HuH-7.5 (cell line): ENCODE measurements around the gene NRIP1.

ENCODE experiments used
- DNase-seq: peaks from one replicate; pipeline ENCODE4 v3.0.0; 2011; ENCODE audit warnings: low spot score

NRIP1 gene

DNA sequence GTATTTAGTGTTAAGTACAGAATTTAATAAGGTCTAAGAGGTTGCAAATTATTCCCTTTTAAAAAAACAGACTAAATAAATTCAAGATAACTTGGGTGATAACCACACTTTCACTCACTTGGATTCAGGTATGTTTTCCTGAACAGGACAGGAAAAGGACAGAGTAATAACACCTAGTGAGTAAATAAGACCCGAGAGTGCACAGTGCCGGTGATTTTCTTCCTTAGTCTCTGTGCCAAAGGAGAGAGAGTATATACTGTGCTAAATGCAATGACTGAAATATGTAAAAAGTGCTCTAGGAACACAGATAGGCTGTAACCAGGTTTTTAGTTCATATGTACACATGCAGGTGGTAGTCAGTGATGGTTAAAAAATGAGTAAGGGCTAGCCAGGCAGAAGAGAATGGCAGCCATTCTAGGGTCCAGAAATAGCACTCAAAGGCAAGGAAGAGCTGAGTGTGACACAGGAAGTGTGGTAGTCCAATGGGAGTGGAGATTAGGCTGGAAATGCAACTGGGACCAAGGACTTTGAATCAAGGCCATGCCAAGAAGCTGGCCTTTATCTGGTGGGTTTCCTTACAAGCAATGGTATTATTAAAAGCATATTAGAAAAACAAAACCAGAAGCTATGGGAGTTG is 58.1 kb downstream of the NRIP1 start:
- DNase-seq: no peak

DNA sequence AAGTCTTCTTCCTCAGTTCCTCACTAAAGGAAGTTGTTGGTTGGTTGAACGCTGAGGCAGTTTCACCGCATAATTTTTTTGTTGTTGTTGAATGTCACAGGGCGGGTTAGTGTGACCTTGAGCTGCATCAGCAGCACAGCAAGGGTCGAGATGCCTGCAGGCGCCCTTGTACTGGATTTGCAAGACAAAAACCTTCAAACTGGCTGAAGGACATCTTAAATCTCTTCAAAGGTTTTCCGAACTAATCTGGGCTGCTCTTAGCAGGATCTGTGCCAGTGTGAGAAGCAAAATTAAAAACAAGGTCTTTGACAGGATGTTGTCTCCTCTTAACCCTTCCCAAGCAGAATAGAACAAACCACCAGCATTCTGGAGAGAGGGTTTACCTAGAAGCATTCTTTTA is 59.4 kb downstream of the NRIP1 start:
- no peak for DNase-seq

DNA sequence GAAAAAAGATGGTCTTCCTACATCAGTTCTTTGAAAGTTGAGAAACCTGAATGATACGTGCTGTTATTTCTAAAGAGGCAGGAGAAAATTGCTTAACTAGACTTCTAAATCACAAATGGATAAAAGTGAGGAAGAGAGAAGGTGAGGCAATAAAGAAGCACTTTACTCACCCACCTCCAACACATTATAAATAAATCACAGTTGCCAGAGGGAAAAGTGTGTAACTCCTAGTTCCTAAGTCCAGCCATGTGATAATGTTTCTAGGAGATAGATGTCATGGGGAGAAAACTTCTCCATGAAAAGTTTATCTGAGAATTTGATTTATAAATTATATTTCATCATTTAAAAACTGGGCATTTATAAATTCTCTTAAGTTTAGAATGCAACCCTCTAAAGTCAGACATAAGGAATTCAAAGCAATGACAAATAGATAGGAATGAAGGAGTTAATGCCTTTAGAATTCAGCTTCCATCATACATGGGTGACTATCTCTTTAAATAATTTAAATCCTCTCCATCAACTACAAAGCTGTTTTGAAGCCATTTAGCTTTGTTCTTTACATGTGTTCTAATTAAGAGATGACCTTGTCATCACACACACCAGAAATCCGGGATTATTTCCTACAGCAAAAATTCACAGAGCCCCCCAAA is 60.0 kb downstream of the NRIP1 start:
- DNase-seq: no peak

DNA sequence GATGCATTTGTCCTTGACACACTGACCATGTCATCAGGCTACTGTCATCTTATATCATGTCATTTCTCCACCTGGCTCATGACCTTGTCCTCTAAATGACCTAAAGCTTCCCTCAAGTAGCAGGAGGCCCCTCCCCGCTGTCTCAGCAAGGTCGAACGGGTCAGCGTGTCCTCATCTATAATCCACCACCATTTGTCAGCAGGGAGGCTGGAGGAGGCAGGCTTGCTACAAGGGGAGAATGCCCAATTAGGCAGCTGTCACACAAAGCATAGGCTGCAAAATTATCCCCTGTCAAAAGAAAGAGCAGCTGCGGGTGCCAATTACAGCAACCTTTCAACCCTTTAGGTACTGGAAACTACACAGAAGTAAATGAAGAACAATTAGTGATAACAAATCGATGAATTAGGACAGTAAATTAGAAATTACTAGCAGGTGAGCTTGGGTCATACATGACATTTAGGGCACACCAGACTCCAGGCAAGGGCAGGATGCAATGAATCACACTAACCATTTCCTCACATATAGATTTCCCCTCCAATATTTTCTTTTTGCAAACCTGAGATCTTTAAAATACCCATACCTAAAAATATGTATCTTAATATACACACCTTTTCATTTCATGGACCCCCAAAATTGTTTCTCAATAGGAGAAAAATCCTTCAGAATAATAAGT is 61.2 kb downstream of the NRIP1 start:
- no peak for DNase-seq

DNA sequence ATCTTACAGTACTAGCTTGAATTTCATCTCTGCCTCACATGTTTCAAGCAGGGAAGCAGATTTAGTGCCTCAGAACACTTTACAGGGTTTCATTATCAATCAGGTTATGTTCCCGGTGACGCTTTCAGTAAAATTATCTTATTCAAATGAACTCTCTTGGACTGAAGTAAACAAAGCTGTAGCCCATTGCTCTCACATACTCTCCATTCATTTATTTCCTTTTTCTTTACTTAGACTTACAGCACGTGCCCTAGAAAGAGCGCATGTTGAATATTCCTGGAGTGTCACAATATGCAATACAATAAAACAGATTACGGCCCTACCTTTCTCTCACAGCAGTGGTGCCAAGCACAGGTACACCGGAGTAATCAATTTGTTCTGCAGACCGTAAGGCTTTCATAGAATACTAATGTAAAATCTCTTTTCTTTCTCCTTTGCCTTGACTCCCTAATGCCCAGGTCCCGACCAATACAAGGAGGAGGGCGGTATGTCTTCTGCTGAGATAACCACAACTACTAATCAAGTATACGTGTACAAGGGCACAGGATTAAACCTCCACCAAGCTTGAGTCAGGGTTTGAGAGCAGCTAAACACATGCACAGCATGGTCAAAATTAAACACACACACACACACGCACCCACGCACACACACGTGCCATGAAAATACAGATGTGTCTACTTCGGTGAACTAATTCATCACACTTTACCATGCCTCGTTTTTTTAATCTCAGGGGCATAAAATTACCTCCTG is 62.8 kb downstream of the NRIP1 start:
- no peak for DNase-seq

DNA sequence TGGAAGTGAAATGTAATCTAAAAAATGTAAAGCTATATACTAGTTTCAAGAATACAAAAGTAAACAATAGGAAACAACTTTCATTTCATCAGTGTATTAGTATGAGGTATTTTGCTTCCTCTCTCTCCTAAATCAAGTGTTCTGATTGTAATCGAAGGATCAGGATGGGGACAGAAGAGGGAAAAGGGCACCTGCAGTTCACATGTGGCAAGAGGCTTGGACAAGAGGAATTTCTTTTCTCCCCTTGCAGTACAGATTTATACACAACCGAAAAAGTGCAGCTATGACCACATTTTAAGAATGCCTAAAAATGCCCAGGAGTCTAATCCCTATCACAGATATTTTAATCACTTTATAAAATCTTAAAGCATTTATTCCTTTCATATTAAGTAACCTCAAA is 63.7 kb downstream of the NRIP1 start:
- no peak for DNase-seq

DNA sequence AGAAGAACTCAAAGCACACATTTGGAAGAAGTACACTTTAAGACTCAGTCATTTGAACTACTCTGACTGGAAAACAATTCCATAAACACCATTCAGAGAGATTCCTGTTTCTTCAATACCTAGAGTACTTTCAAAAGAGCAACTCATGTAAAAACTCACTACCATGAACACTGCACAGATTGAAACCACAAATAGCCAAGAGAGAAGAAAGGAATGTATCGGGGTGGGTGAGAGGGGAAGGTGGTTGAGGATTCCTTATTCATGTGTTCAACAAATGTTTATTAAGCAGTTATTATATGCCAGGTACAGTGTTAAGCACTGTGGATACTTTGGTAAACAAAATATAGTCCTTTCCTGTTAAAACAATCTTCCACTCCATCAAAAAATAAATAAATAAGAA is 64.7 kb downstream of the NRIP1 start:
- DNase-seq: no peak

DNA sequence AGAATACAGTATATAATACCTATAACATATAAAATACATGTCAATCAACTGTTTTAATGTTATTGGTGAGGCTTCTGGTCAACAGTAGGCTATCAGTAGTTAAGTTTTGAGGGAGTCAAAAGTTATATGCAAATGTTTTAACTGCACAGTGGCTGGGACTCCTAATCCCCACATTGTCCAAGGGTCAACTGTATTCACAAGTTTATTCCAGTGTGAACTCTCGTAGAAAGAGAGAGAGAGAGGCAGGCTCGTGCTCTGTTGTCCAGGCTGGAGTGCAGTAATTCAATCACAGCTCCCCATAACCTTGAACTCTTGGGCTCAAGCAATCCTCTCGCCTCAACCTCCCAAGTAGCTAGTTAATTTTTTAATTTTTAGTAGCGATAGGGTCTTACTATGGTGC is 66.0 kb downstream of the NRIP1 start:
- no peak for DNase-seq

DNA sequence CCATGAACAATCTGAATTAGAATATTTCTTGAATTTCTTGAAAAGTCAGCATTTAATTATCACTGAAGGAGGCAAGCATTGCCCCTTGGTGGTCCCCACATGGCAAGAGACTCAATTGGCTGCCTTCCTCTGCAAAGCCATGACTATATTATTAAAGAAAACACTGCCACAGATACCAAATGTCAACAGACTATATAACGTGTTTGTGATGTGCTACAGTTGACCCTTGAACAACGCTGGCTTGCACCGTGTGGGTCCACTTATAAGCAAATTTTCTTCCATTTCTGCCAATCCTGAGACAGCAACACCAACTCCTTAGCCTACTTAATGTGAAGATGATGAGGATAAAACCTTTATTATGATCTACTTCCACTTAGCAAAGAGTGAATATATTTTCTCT is 66.5 kb downstream of the NRIP1 start:
- DNase-seq: no peak

DNA sequence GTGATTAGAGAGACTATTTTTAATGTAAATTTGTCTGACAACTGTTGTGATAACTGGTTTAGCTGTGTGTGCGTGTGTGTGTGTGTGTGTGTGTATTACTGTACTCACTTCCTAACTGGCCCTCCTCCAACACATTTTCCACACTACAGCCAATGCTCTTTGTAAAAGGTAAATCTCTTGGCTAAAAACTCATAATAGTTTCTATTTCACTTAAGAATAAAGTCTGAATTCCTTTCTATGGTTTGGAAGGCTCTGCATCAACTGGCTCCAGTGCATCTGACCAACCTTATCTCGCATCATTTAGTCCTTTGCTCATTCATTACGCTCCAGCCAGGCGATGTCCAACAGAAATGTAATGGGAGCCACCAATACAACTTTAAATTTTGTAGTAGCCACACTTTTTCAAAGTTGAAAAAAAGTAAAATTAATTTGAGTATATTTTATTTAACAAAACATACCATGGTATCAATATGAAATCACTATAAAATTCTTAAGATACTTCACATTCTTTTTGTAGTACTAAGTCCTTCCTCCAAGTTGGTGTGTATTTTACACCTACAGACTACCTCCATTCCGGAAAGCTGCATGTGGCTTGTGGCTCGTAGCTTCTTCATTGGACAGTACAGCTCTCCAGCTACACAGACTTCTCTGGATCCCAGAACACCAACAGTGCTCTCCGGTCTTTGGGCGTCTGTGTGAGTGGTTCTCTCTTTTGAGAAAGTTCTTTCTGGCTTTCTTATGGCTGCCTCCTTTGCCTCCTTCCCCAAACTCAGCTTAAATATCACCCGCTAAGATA is 68.9 kb downstream of the NRIP1 start:
- DNase-seq: no peak

DNA sequence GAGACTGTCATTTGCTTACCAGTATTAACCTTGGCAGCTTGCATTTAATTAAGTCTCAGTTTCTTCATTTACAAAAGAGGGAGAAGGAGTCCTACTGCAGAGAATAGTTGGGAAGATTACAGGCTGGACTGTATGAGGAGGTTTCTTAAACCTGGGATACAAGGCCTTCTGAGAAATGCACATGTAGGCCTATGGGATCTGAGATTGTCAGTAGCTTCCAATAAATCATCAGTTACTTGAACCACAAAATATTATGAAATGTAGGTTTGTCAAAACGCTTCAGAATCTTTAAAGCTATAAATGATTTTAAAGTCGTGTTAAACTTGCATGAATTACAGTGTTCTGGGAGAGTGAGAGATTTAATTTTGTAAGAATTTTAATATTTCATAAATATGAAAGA is 69.6 kb downstream of the NRIP1 start:
- DNase-seq: no peak

DNA sequence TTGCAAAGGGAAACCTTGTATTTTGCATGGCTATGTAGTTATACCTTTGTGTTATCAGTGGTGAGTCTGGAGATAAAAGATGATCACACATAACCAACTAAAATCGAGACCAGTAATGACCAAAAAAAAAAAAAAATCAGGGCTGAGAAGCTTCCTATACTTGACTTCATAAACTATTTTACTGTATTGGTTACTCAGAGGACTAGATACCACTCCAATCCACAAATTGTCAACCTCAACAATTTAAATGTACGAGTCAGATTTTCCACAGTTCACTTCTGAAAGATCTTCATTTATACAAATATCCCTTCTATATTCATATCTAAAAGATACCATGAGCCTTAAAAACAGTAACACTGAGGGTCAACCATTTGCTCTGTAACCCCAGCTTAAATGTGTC is 71.7 kb downstream of the NRIP1 start:
- DNase-seq: no peak

DNA sequence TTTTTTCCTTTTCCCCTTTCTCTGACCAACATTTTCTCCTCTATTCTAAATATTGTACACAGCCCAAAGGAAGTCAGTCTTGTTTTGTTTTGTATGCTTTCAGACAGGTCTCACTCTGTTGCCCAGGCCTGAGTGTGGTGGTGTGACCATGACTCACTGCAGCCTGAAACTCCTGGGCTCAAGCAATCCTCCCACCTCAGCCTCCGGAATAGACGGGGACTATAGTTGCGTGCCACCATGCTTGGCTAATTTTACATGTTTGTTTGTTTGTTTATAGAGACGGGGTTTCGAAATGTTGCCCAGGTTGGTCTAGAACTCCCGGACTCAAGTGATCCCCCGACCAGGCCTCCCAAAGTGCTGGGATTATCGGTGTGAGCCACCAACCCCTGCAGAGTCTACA is 72.8 kb downstream of the NRIP1 start:
- no peak for DNase-seq

DNA sequence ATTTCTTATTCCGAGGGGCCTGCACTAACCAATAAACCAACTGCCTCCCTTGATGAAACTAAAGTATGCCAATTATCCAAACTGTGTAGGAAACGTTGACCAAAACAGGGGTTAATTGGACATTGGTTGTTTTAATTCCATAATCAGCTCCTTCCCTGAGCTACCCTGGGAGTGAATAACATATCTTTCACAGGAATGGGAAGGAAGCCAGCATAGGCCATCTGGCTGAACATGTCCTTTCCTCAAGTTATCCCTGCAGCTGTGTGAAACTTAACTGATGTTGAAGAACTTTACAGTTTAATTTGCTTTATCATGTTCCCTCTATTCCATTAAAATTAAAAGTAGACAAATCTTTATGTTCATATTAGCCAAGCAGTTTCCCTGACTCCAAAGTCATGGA is 75.4 kb downstream of the NRIP1 start:
- no peak for DNase-seq

DNA sequence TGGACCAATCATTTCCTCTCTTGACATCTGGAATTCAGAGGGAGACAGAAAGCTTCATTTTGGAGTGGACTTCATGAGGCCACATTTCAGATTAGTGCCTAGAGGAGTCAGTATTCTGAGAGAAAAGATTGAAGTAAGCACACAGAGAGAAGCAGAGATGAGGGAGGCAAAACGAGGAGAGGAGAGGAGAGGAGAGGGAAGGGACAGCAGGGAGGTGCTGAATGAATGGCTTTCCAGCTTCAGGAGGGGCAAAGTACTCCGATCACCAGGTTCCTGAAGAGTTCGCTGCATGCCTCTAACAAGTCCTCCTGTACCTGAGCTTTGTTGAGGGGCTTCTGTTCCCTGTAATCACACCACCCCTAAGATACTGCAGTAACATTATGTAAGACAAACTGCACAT is 76.0 kb downstream of the NRIP1 start:
- DNase-seq: no peak

DNA sequence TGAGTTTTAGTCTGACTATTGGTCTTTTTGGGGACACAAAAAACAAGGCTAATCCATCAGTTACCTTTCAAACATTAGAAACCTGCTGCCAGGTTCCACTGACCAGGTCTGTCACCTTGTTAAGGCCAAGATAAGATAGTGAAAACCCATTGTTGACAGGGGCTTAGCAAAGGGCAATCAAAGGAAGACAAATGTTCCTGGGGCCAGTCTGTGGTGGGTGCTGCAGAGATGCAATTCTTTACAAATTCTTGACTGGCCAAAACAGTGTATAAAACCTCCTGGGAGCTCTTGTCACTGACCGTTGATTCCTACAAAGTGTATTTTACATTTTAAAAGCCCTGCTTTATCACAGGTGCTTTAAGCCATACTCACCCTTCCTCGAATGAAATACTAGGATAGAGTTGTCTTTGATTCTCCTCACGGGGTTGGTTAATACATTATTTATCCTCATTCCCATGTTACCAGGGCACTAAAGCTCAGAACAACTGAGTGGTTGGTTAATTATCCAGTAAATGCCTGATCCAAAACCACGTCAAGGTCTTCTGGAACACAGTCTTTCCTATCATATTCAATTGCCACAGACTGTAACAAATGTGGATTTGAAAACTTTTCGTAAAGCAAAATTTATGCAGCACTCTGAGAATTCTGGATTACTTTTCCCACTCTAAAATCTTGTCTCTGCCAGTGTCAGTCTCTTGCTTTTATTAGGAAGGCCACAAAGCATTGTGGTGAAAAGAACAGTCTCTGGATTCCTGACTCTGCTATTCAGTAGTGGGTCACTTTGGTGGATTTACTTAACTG is 77.2 kb downstream of the NRIP1 start:
- no peak for DNase-seq

DNA sequence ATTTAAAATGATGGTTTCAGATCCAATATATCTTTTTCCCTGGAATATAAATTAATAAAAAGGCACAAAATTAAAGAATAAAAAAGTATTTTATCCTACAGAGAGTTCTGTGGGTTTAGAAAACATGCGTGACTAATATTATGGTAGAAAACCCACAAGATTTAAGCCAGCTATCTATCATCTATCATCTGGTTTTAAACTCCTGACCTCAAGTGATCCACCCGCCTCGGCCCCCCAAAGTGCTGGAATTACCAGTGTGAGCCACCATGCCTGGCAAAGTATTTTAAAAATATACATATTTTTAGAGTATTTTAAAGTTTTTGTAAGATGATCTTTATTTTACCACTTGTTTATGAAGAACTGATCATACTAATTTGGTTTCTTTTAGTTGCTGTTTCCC is 79.5 kb downstream of the NRIP1 start:
- no peak for DNase-seq

DNA sequence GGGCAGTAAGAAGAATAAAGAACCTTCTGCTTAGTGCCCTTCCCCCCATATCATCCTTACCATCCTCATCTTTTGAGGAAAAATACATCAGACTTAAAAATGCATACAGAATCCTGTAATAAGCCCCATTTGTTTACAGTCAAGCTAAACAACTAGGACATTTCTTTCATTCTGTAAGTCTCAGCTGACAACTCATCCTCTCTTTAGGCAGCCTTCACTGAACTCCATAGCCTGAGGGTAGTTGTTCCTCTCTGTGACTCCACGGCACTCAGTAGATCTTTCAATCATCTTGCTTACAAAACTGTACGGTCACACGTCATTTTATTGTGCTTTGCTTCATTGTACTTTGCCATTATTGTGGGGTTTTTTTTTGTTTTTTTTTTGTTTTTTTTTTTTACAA is 82.5 kb downstream of the NRIP1 start:
- no peak for DNase-seq

DNA sequence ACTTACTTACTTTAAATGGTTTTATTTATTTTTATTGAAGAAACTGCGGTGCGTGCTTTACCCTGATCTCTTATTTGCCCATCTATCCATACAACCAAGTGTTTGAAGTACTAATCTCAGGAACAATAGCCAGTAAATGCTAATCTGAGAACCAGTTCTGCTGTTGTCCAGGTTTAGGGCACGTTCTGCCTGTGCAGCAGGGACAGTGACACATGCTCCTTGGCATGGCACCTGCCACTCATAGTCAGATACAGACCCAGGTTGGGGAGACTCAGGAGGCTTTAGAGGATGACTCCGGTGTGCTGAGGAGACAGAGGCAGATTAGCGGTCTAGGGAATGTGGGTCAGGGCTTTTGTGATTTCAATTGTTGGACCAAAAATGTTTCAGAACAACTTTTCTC is 83.6 kb downstream of the NRIP1 start:
- no peak for DNase-seq

DNA sequence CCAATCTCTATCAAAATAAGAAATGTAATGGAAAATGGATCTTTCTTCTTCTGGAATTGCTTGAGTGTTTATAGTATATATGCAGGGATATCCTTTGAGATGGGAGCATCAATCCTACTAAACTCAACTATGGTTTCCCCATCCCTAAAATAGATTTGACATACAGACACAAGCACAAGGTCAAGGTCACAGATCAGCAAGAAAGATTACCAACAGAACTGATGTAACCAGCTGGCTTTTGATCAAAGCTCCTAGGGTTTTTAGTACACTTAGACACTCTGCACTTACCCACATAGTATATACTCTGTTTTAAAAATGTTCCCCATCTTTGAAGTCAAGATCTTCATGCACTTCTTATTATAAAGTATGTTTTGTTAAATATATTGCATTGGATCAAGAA is 85.5 kb downstream of the NRIP1 start:
- DNase-seq: no peak

DNA sequence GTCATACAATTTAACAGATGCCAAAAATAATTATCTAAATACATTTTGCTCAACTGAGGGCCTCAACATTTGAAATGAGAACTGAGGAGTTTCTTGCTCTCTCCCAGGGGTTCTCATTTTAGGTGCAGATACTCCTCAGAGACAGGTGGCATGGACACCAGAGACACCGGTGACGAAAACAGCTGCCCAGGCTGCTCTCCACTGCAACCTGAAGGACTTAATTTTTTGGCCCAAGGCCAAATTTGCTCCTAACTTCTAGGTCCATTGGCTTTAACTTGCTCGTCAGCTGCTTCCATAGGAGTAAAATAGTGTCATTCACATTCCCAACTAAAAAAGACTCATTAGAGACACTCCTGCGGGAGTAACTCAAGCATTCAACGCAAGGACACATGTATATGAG is 87.0 kb downstream of the NRIP1 start:
- DNase-seq: no peak
